ENCODE results near the gene TBX19.

TBX19 gene

GRCh38 chr1:168280296-168280927 is at the start of gene TBX19:
Gene TBX19, plus strand, starts transcription at chr1:168280877. Its CDS starts 214 bp downstream, at chr1:168281091.
- no peak for DNase-seq

GRCh38 chr1:168234846-168235547 is 45.7 kb upstream of the TBX19 start:
- DNase-seq: peak; percentile 19

GRCh38 chr1:168235548-168235885 is 45.2 kb upstream of the TBX19 start:
- no peak for DNase-seq

GRCh38 chr1:168235937-168236336 is 44.7 kb upstream of the TBX19 start:
- DNase-seq: no peak

- no peak for DNase-seq
Measured at GRCh38 chr1:168236836-168237611, 43.7 kb upstream of the TBX19 start.

- DNase-seq: no peak
Measured at GRCh38 chr1:168243198-168243597, 37.5 kb upstream of the TBX19 start.

GRCh38 chr1:168243636-168244212 is 37.0 kb upstream of the TBX19 start:
- no peak for DNase-seq

- no peak for DNase-seq
Measured at GRCh38 chr1:168245042-168245441, 35.6 kb upstream of the TBX19 start.

- DNase-seq: no peak
Measured at GRCh38 chr1:168246506-168246905, 34.2 kb upstream of the TBX19 start.

- no peak for DNase-seq
Measured at GRCh38 chr1:168252204-168252733, 28.4 kb upstream of the TBX19 start.

- DNase-seq: no peak
Measured at GRCh38 chr1:168256164-168256563, 24.5 kb upstream of the TBX19 start.

- DNase-seq: no peak
Measured at GRCh38 chr1:168257397-168257796, 23.3 kb upstream of the TBX19 start.

- no peak for DNase-seq
Measured at GRCh38 chr1:168259567-168259966, 21.1 kb upstream of the TBX19 start.

- no peak for DNase-seq
Measured at GRCh38 chr1:168260393-168260792, 20.3 kb upstream of the TBX19 start.

- DNase-seq: peak; percentile 0
Measured at GRCh38 chr1:168261390-168261789, 19.3 kb upstream of the TBX19 start.

GRCh38 chr1:168263130-168263529 is 17.5 kb upstream of the TBX19 start:
- DNase-seq: no peak

- no peak for DNase-seq
Measured at GRCh38 chr1:168264296-168264695, 16.4 kb upstream of the TBX19 start.

GRCh38 chr1:168265596-168265995 is 15.1 kb upstream of the TBX19 start:
- no peak for DNase-seq

- no peak for DNase-seq
Measured at GRCh38 chr1:168266644-168267186, 14.0 kb upstream of the TBX19 start.

GRCh38 chr1:168271636-168272035 is 9.0 kb upstream of the TBX19 start:
- no peak for DNase-seq

GRCh38 chr1:168273575-168273974 is 7.1 kb upstream of the TBX19 start:
- DNase-seq: no peak

GRCh38 chr1:168279253-168279652 is 1.4 kb upstream of the TBX19 start:
- no peak for DNase-seq
